SK-N-SH (cell line): ENCODE measurements around the gene PHYKPL. TPM values are rescaled to one million over a fixed set of nuclear protein-coding genes. Genes with fewer than 3 reads are reported as not detected.
"Not testable (repeated sequence)": the region's sequence is repeated elsewhere in the genome, so short reads cannot be mapped to it uniquely, and the experiment has no call there.

Experiments used
- CTCF ChIA-PET: fragments of 300-600, 350-600 bp; formaldehyde crosslinking; extraction: SDS; loops from one replicate; lab custom pipeline; 2021; lab: Yijun Ruan, JAX
- POLR2A ChIA-PET: fragments of 350-600 bp; sonication (Branson Sonifier 250); formaldehyde crosslinking; extraction: SDS; loops from one replicate; lab custom pipeline; 2020; ENCODE audit warnings: antibody characterized with exemption, inconsistent platforms; lab: Yijun Ruan, JAX
- DNase-seq: peaks from one replicate; pipeline ENCODE4 v3.0.0; 2012
- H2AFZ ChIP-seq: fragments of 200-600 bp; sonication (generic); 2 replicates; pipeline ENCODE4 v1.8.1; 2016; ENCODE audit warnings: antibody characterized with exemption, mild to moderate bottlenecking, low read depth
- H3F3A ChIP-seq: fragments of 200-600 bp; sonication (generic); replicated peaks from 2 replicates; pipeline ENCODE3; 2016; ENCODE audit warnings: antibody characterized with exemption, mild to moderate bottlenecking; ENCODE audit not compliant: insufficient read depth
- H3K27ac ChIP-seq, 2 experiments: fragments of 200-500 bp in 1 of 2; fragments of 200-600 bp in 1 of 2; sonication (Bioruptor generic) in 1 of 2; sonication (generic), shearing (Covaris generic) in 1 of 2; 2 replicates each; pipeline versions ENCODE4 v1.5.1 to v1.6.1; 2014 to 2016; ENCODE audit warnings: low read depth in 2 of 2, inconsistent platforms in 1 of 2, low read length in 1 of 2, mild to moderate bottlenecking in 1 of 2, mixed read lengths in 1 of 2
- H3K27me3 ChIP-seq: fragments of 200-600 bp; sonication (generic), shearing (Covaris generic); 2 replicates; pipeline ENCODE4 v1.6.1; 2016; ENCODE audit warnings: mixed run types; ENCODE audit not compliant: insufficient read depth
- H3K36me3 ChIP-seq, 2 experiments: fragments of 200-500 bp in 1 of 2; fragments of 200-600 bp in 1 of 2; sonication (Bioruptor generic) in 1 of 2; sonication (generic) in 1 of 2; replicated peaks in 1 of 2; 2 replicates each; pipeline versions ENCODE3 to v1.5.1; 2014 to 2016; ENCODE audit warnings: low read length in 1 of 2, mild to moderate bottlenecking in 1 of 2; ENCODE audit not compliant: insufficient read depth in 2 of 2, control insufficient read depth in 1 of 2
- H3K4me1 ChIP-seq, 2 experiments: fragments of 200-500 bp in 1 of 2; fragments of 200-600 bp in 1 of 2; sonication (Bioruptor generic) in 1 of 2; sonication (generic), shearing (Covaris generic) in 1 of 2; 2 replicates each; pipeline versions ENCODE4 v1.5.1 to v1.6.1; 2014 to 2016; ENCODE audit warnings: low read depth in 1 of 2, low read length in 1 of 2, mixed run types in 1 of 2; ENCODE audit not compliant: insufficient read depth in 2 of 2, control insufficient read depth in 1 of 2
- H3K4me2 ChIP-seq: fragments of 200-600 bp; sonication (generic), shearing (Covaris generic); 2 replicates; pipeline ENCODE4 v1.6.1; 2017; ENCODE audit warnings: mixed run types
- H3K4me3 ChIP-seq, 2 experiments: fragments of 200-500 bp in 1 of 2; fragments of 200-600 bp in 1 of 2; sonication (Bioruptor generic) in 1 of 2; sonication (generic), shearing (Covaris generic) in 1 of 2; 2 replicates each; pipeline versions ENCODE4 v1.5.1 to v1.8.1; 2014 to 2016; ENCODE audit warnings: low read depth in 2 of 2, inconsistent platforms in 1 of 2, low read length in 1 of 2, mild to moderate bottlenecking in 1 of 2, mixed read lengths in 1 of 2, moderate library complexity in 1 of 2
- H3K79me2 ChIP-seq: fragments of 200-600 bp; sonication (generic); 2 replicates; pipeline ENCODE4 v1.8.1; 2017; ENCODE audit warnings: mild to moderate bottlenecking; ENCODE audit not compliant: insufficient read depth
- H3K9ac ChIP-seq: fragments of 200-600 bp; sonication (generic); 2 replicates; pipeline ENCODE4 v1.6.1; 2017; ENCODE audit warnings: mixed run types
- H3K9me2 ChIP-seq: fragments of 200-600 bp; sonication (generic); 2 replicates; pipeline ENCODE4 v1.6.1; 2017; ENCODE audit warnings: mixed run types
- H3K9me3 ChIP-seq: fragments of 200-600 bp; sonication (generic); 2 replicates; pipeline ENCODE4 v1.6.1; 2017; ENCODE audit warnings: mixed run types, mild to moderate bottlenecking, moderate library complexity
- H4K20me1 ChIP-seq: fragments of 200-600 bp; sonication (generic); 2 replicates; pipeline ENCODE4 v1.6.1; 2017; ENCODE audit warnings: mild to moderate bottlenecking, mixed run types; ENCODE audit not compliant: insufficient read depth
- CHD2 ChIP-seq: fragments of 150-350 bp; IDR thresholded peaks from 2 replicates; pipeline ENCODE4 v1.6.1; 2018; ENCODE audit warnings: low read length; ENCODE audit not compliant: partially characterized antibody
- ELF1 ChIP-seq: IDR thresholded peaks from 2 replicates; pipeline ENCODE4 v1.4.0; 2012
- EP300 ChIP-seq, 2 experiments: IDR thresholded peaks; 2 replicates each; pipeline versions ENCODE4 v1.4.0 to v1.6.1; 2012; ENCODE audit warnings: borderline replicate concordance in 1 of 2, low read depth in 1 of 2, low read length in 1 of 2
- EZH2phosphoT487 ChIP-seq: fragments of 200-600 bp; sonication (generic); IDR thresholded peaks from 2 replicates; pipeline ENCODE4 v1.6.1; 2017; ENCODE audit warnings: low read depth, mixed run types, mild to moderate bottlenecking, antibody characterized with exemption, moderate library complexity, borderline replicate concordance
- GABPA ChIP-seq: IDR thresholded peaks from 2 replicates; pipeline ENCODE4 v1.4.0; 2012; ENCODE audit warnings: low read depth, mild to moderate bottlenecking
- MEF2A ChIP-seq: IDR thresholded peaks from 2 replicates; pipeline ENCODE4 v1.4.0; 2012; ENCODE audit warnings: low read depth, borderline replicate concordance
- MXI1 ChIP-seq: IDR thresholded peaks from 2 replicates; pipeline ENCODE4 v1.6.1; 2012; ENCODE audit warnings: mild to moderate bottlenecking, low read depth, low read length, improper control_type of control experiment
- NFIC ChIP-seq: IDR thresholded peaks from 2 replicates; pipeline ENCODE4 v1.4.0; 2012; ENCODE audit warnings: borderline replicate concordance
- NRF1 ChIP-seq: IDR thresholded peaks from 2 replicates; pipeline ENCODE4 v1.6.1; 2012; ENCODE audit warnings: low read depth, mild to moderate bottlenecking, low read length
- SIN3A ChIP-seq: IDR thresholded peaks from 2 replicates; pipeline ENCODE4 v1.6.1; 2012; ENCODE audit warnings: low read depth, mild to moderate bottlenecking, low read length, moderate library complexity, borderline replicate concordance
- TAF1 ChIP-seq: IDR thresholded peaks from 2 replicates; pipeline ENCODE4 v1.6.1; 2012; ENCODE audit warnings: low read depth, mild to moderate bottlenecking, low read length, moderate library complexity, borderline replicate concordance
- USF1 ChIP-seq: IDR thresholded peaks from 2 replicates; pipeline ENCODE4 v1.4.0; 2012; ENCODE audit warnings: low read depth, borderline replicate concordance
- WGBS: methylation state at CpG from one replicate; pipeline ENCODE4 v1.1.6; 2017; ENCODE audit warnings: low lambda C conversion rate; 5-methylcytosine and 5-hydroxymethylcytosine counted together
- polyA plus RNA-seq, 3 experiments: library from polyadenylated mRNA; depleted of rRNA; stranded (reverse); fragments of >200 nt; gene quantifications; 2 replicates each; pipeline ENCODE4 v1.2.3, GENCODE V29; 2012
- TF ChIP-seq, protein P1 (sequence below): fragments of 150-350 bp; IDR thresholded peaks from 2 replicates; pipeline ENCODE4 v1.6.1; 2017; ENCODE audit warnings: antibody characterized with exemption, low read length, low read depth, borderline replicate concordance
- TF ChIP-seq, protein P2 (sequence below): fragments of 200-600 bp; sonication (generic); IDR thresholded peaks from 2 replicates; pipeline ENCODE4 v1.6.1; 2017; ENCODE audit warnings: antibody characterized with exemption, mild to moderate bottlenecking, moderate library complexity

PHYKPL gene
- polyA plus RNA-seq, 1 of the 3 experiments (the other 2 are of a cell fraction): 46.8 TPM

- Histone ChIP-seq H3K9ac (no peak overlapping the region), H3K9me3 (no peaks in the 10 kb centered on the region), H3K36me3 (no peaks in the 10 kb centered on the region), H3K4me3 (no peak overlapping the region), H4K20me1 (no peaks in the 10 kb centered on the region), H2AFZ (no peak overlapping the region), H3F3A (no peaks in the 10 kb centered on the region), H3K79me2 (no peaks in the 10 kb centered on the region), H3K4me2 (no peak overlapping the region), H3K27me3 (no peaks in the 10 kb centered on the region), H3K9me2 (no peaks in the 10 kb centered on the region), H3K27ac (no peak overlapping the region), H3K4me1 (no peaks in the 10 kb centered on the region)
- no peak for DNase-seq
- CTCF ChIA-PET: interaction anchor here (1.1 to 1.9 kb wide), 5 partner anchors 10 to 334 kb away, joined by 3 to 10 read pairs (median 5); partner anchors contain the start of gene COL23A1
- 52% methylated on average over 13 of the region's 19 CpGs for whole genome bisulfite sequencing
- POLR2A ChIA-PET: no interaction called here
- TF ChIP-seq ELF1 (no peak), EZH2phosphoT487 (no peak)
- TF ChIP-seq, protein P1, sequence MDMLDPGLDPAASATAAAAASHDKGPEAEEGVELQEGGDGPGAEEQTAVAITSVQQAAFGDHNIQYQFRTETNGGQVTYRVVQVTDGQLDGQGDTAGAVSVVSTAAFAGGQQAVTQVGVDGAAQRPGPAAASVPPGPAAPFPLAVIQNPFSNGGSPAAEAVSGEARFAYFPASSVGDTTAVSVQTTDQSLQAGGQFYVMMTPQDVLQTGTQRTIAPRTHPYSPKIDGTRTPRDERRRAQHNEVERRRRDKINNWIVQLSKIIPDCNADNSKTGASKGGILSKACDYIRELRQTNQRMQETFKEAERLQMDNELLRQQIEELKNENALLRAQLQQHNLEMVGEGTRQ: no peak
Observed at GRCh38 chr5:178256746-178257145, 24.1 kb upstream of the PHYKPL start.

DNA sequence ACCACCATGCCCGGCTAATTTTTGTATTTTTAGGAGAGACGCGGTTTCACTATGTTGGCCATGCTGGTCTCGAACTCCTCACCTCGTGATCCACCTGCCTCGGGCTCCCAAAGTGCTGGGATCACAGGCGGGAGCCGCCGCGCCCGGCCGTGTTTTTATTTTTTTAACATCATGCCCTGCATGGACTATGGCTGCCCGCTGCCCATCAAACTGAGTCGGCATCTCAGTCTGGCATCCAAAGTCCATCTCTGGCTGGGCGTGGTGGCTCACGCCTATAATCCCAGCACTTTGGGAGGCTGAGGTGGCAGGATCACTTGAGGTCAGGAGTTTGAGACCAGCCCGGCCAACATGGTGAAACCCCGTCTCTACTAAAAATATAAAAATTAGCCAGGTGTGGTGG, 21.0 kb upstream of the PHYKPL start:
- H3K79me2 ChIP-seq, POLR2A ChIA-PET, H3K27ac ChIP-seq, DNase-seq, H3K36me3 ChIP-seq, H3K9me2 ChIP-seq, H3K9me3 ChIP-seq, H4K20me1 ChIP-seq, H3K9ac ChIP-seq, H3K4me3 ChIP-seq, H2AFZ ChIP-seq, H3K4me2 ChIP-seq, H3K27me3 ChIP-seq, H3F3A ChIP-seq: not testable (repeated sequence)
- CTCF ChIA-PET: interaction anchor here (1.8 kb wide), 1 partner anchor 336 kb away, joined by 7 read pairs; the partner anchor contains the start of gene COL23A1
- peaks cover 0 to 12% of the 10 kb centered on the region in 2 experiments; a peak in 1 of 4 replicates for H3K4me1 ChIP-seq
- WGBS: 67% methylated on average over 17 of the region's 18 CpGs

- H3K36me3 ChIP-seq: no peaks in the 10 kb centered on the region
- no peaks in the 10 kb centered on the region for H3F3A ChIP-seq
- H4K20me1 ChIP-seq: no peaks in the 10 kb centered on the region
- DNase-seq: no peak
- H3K9ac ChIP-seq: no peak overlapping the region
- H3K4me3 ChIP-seq: no peak overlapping the region
- no peaks in the 10 kb centered on the region for H3K9me3 ChIP-seq
- TF ChIP-seq USF1 (no peak), GABPA (no peak), NFIC (no peak), MXI1 (no peak), NRF1 (no peak), SIN3A (no peak), MEF2A (no peak), CHD2 (no peak), EP300 (IDR thresholded peaks at IDR 0.05; ENCODE audit: borderline replicate concordance in 1 of 2, low read depth in 1 of 2, low read length in 1 of 2) (no peak), ELF1 (no peak), TAF1 (no peak)
- TF ChIP-seq, protein P2, sequence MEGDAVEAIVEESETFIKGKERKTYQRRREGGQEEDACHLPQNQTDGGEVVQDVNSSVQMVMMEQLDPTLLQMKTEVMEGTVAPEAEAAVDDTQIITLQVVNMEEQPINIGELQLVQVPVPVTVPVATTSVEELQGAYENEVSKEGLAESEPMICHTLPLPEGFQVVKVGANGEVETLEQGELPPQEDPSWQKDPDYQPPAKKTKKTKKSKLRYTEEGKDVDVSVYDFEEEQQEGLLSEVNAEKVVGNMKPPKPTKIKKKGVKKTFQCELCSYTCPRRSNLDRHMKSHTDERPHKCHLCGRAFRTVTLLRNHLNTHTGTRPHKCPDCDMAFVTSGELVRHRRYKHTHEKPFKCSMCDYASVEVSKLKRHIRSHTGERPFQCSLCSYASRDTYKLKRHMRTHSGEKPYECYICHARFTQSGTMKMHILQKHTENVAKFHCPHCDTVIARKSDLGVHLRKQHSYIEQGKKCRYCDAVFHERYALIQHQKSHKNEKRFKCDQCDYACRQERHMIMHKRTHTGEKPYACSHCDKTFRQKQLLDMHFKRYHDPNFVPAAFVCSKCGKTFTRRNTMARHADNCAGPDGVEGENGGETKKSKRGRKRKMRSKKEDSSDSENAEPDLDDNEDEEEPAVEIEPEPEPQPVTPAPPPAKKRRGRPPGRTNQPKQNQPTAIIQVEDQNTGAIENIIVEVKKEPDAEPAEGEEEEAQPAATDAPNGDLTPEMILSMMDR: no peak
- TF ChIP-seq, protein P1: no peak
- no peaks in the 10 kb centered on the region for H3K9me2 ChIP-seq
- H2AFZ ChIP-seq: no peak overlapping the region
- 43% methylated on average over 7 of the region's 8 CpGs for WGBS
- H3K27ac ChIP-seq: no peak overlapping the region
- peaks cover 0 to 20% of the 10 kb centered on the region in 2 experiments; a peak in 1 of 4 replicates for H3K4me1 ChIP-seq
- POLR2A ChIA-PET: no interaction called here
- CTCF ChIA-PET: interaction anchor here (0.8 to 3.1 kb wide), 6 partner anchors 16 to 338 kb away, joined by 3 to 17 read pairs (median 3); partner anchors contain the start of gene COL23A1
- H3K79me2 ChIP-seq: no peaks in the 10 kb centered on the region
- H3K27me3 ChIP-seq: no peaks in the 10 kb centered on the region
- H3K4me2 ChIP-seq: no peak overlapping the region
Observed at GRCh38 chr5:178252258-178252657, 19.7 kb upstream of the PHYKPL start.
